ENCODE results near the gene RHCE. TPM values are rescaled to one million over a fixed set of nuclear protein-coding genes. Genes with fewer than 3 reads are reported as not detected.

RHCE gene
- total RNA-seq, 1 donor from 2014 or later, result not detected

DNA sequence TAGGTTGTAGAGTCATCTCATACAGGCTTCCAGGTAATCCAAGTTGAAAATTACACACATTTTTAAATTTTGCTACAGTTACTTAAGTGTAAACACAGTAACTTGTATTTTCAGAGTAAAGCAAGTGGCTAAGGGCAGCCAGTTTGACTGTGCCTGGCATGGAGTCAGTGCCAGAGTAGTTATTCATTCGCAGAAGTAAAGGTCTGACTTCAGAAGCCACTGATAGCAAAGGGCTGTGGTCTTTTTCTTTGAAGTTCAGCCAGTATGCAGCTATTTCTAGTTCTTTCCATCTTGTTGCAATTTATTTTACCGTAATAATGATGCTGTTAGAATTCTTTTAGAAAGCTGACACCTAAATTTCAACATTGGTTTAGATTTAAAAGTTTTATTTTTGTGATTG, 73.1 kb downstream of the RHCE start:
- POLR2A ChIA-PET, result interaction anchor here (1.1 kb wide), 1 partner anchor 472 kb away, joined by 4 read pairs; the partner anchor contains the start of gene MTFR1L
- H3K36me3 Mint-ChIP-seq (ENCODE audit: low read depth), result peaks cover 59% of the 10 kb centered on the region

DNA sequence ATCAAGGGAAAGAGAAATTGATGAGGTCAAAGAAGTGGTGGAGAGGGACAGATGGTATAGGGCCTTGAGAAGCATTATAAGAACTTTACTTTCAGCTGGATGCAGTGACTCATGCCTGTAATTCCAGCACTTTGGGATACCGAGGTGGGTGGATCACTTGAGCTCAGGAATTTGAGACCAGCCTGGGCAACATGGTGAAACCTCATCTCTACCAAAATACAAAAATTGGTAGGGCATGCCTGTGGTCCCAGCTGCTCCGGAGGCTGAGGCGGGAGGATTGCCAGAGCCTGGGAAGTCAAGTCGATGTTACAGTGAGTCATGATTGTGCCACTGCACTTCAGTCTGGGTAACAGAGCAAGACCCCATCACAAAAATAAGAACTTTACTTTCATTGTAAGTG, 76.8 kb downstream of the RHCE start:
- ATAC-seq (ENCODE audit: low read depth), result no peak
- no peak for TF ChIP-seq CTCF (IDR thresholded peaks at IDR 0.05)
- intact Hi-C loops (cut with micrococcal nuclease), result no loop called here
- Mint-ChIP-seq H3K4me3 (no peak overlapping the region), H3K27ac (no peak overlapping the region), H3K27me3 (no peaks in the 10 kb centered on the region), H3K9me3 (no peaks in the 10 kb centered on the region), H3K36me3 (ENCODE audit: low read depth) (peaks cover 55% of the 10 kb centered on the region), H3K4me1 (peaks cover 31% of the 10 kb centered on the region)
- DNase-seq, result no peak
- POLR2A ChIA-PET, result no interaction called here
- CTCF ChIA-PET, result no interaction called here

More for the DNA sequence above, 73.1 kb downstream of the RHCE start:
- intact Hi-C loops (cut with micrococcal nuclease), result no loop called here
- CTCF ChIA-PET, result no interaction called here
- Mint-ChIP-seq H3K9me3 (no peaks in the 10 kb centered on the region), H3K27ac (no peak overlapping the region), H3K4me1 (peaks cover 2% of the 10 kb centered on the region), H3K4me3 (no peak overlapping the region), H3K27me3 (no peaks in the 10 kb centered on the region)
- DNase-seq, result no peak
- no peak for TF ChIP-seq CTCF (IDR thresholded peaks at IDR 0.05)
- ATAC-seq (ENCODE audit: low read depth), result no peak

GRCh38 chr1:25342846-25343245, 77.8 kb downstream of the RHCE start:
- intact Hi-C loops (cut with micrococcal nuclease), result no loop called here
- Mint-ChIP-seq H3K27ac (no peak overlapping the region), H3K36me3 (ENCODE audit: low read depth) (peaks cover 53% of the 10 kb centered on the region), H3K9me3 (no peaks in the 10 kb centered on the region), H3K27me3 (no peaks in the 10 kb centered on the region), H3K4me1 (peaks cover 33% of the 10 kb centered on the region), H3K4me3 (no peak overlapping the region)
- no peak for DNase-seq
- TF ChIP-seq CTCF (IDR thresholded peaks at IDR 0.05), result no peak
- ChIA-PET POLR2A (no interaction called here), CTCF (no interaction called here)
- no peak for ATAC-seq (ENCODE audit: low read depth)

GRCh38 chr1:25341746-25342145, 78.9 kb downstream of the RHCE start:
- H3K4me1 Mint-ChIP-seq, result peaks cover 35% of the 10 kb centered on the region
- no peak for DNase-seq

GRCh38 chr1:25338986-25339385, 81.6 kb downstream of the RHCE start:
- ChIA-PET CTCF (no interaction called here), POLR2A (interaction anchor here (0.6 to 2.6 kb wide), 7 partner anchors 10 to 1995 kb away, joined by 3 to 11 read pairs (median 5); partner anchors contain the start of genes HNRNPR, RSRP1 and SYF2)
- H3K9me3 Mint-ChIP-seq, result no peaks in the 10 kb centered on the region
- H3K27ac Mint-ChIP-seq, result peak overlapping the region; percentile 94
- H3K4me3 Mint-ChIP-seq, result peak overlapping the region; percentile 95
- intact Hi-C loops (cut with micrococcal nuclease), result loop anchor here (2.0 kb wide), 3 partner anchors 92 to 480 kb away; partner anchors contain the start of genes MACO1, MTFR1L and RSRP1
- H3K4me1 Mint-ChIP-seq, result peaks cover 46% of the 10 kb centered on the region
- no peak for ATAC-seq (ENCODE audit: low read depth)
- TF ChIP-seq CTCF (IDR thresholded peaks at IDR 0.05), result no peak
- DNase-seq, result no peak
- peaks cover 32% of the 10 kb centered on the region for H3K36me3 Mint-ChIP-seq (ENCODE audit: low read depth)
- no peaks in the 10 kb centered on the region for H3K27me3 Mint-ChIP-seq

More at GRCh38 chr1:25341746-25342145, 78.9 kb downstream of the RHCE start:
- Mint-ChIP-seq H3K4me3 (no peak overlapping the region), H3K36me3 (ENCODE audit: low read depth) (peaks cover 47% of the 10 kb centered on the region), H3K9me3 (no peaks in the 10 kb centered on the region), H3K27me3 (no peaks in the 10 kb centered on the region), H3K27ac (no peak overlapping the region)
- ChIA-PET CTCF (no interaction called here), POLR2A (no interaction called here)
- intact Hi-C loops (cut with micrococcal nuclease), result no loop called here
- no peak for TF ChIP-seq CTCF (IDR thresholded peaks at IDR 0.05)
- ATAC-seq (ENCODE audit: low read depth), result no peak

All from activated B cell treated with CpG ODN at 0.5 μM for 24 hours (primary cell).